DMS53 (cell line): ENCODE measurements around the gene CDYL.

ENCODE experiments used
- DNase-seq: peaks from one replicate; lab custom pipeline; 2025; lab: John Stamatoyannopoulos, UW

CDYL gene

GRCh38 chr6:4774296-4774695, 1.9 kb upstream of the CDYL start:
- no peak for DNase-seq

GRCh38 chr6:4774715-4775493, 1.3 kb upstream of the CDYL start:
- peak; percentile 73 for DNase-seq

DNA sequence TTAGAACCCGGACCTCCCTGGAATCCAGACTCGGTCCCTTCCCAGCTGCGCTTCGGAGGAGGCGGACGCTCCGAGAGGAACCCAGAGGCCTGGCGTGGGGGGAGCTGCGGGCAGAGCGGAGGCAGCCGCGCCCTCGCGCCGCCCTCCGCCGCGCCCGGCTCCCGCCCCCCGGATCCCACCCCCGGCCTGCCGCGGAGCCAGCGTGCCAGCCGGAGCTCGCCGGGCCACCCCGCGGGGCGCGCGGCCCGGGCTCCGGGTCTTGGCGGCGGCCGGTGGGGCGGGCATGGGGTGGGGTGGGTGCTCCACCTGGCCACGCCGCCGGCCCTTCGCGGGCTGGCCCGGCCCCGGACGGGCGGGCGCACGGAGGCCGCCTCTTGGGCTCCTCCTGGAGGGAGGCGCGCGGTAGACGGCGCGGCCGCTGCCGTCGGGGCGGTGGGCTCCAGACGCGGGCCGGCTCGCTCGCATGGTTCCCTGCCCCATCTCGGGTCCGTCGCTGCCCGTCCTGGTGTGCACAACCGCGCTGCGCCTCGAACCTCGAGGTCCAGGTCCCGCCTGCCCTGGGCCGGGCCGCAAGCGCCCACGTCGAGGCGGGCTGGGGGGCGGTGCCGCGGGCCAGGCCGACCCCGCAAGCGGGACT, 592 bp upstream of the CDYL start:
- peak; percentile 93 for DNase-seq

- DNase-seq, result peak; percentile 92
These were observed 539 bp downstream of the CDYL start for GRCh38 chr6:4776493-4777393.

DNA sequence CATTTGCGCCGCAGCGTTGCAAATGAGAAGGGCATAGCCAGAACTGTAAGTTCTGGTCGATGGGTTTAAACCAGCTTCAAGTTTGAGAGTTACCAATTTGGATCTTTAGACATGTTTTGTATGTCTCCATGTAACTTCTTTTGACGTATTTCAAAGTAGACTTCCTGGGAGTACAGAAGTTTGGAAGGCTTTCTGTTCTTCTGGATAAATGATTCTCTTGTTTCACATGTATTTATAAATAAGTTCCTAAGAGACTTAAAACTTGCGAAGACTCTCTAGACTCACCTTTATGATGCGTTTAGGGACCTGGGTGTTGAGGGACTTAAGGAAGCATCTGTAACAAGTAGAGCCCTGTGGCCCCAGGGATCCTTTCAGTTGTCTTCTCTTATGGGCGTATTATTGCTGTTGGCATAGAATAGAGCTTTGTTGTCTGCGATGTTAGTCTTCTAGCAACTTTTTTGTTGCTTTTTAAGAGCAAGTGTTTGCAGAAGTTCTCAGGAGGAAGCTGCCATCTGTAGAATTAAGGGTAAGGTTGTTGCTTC, 1.3 kb downstream of the CDYL start:
- peak; percentile 31 for DNase-seq

GRCh38 chr6:4778086-4778485, 1.9 kb downstream of the CDYL start:
- peak; percentile 18 for DNase-seq

DNA sequence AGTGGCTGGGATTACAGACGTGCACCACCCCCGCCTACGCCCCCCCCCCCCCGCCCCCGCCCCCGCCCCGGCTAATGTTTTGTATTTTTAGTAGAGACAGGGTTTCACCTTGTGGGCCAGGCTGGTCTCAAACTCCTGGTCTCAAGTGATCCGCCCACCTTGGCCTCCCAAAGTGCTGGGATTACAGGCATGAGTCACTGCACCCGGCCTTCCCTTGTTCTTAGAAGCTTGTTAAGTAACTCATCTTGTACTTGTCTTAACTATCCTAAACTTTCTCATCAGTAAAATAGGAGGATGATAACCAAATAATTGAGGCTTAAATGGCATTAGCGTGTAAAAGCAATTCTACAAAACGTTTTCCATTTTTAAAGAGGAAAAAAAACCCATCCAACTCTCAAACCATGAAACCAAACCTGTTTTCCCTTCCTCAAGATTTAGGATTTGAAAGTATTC, 4.2 kb downstream of the CDYL start:
- no peak for DNase-seq

GRCh38 chr6:4781426-4781825, 5.2 kb downstream of the CDYL start:
- DNase-seq, result no peak

DNA sequence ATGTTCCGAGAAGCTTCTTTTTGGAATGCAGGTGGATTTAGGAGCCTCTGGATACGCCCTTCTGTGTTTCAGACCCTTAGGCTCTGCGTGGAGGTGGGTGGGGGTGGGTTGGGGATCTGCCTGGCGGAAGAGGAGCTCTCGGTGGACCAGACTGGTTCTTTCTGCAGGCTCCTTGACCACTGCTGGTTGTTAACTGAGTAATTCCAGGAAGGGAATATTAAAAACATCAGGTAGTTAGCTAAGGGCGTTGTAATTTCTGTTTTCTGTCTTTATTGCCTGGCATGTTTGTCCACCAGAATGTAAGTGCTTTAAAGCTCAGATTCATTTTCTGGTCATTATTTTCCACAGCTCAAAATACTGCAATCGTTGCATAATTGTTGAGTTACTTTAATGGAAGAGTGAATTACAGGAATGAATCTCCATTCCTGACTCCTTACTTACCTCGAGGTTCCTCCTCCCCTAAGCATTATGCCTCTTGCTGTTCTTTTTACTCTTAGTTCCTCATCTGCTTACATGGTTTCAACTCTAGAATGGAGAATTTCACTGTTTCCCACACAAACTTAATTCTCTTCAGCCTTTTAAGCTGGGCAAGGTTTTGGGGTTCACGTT, 5.9 kb downstream of the CDYL start:
- DNase-seq, result no peak

GRCh38 chr6:4786996-4787395, 10.8 kb downstream of the CDYL start:
- DNase-seq, result no peak

GRCh38 chr6:4788482-4788881, 12.3 kb downstream of the CDYL start:
- DNase-seq, result no peak

DNA sequence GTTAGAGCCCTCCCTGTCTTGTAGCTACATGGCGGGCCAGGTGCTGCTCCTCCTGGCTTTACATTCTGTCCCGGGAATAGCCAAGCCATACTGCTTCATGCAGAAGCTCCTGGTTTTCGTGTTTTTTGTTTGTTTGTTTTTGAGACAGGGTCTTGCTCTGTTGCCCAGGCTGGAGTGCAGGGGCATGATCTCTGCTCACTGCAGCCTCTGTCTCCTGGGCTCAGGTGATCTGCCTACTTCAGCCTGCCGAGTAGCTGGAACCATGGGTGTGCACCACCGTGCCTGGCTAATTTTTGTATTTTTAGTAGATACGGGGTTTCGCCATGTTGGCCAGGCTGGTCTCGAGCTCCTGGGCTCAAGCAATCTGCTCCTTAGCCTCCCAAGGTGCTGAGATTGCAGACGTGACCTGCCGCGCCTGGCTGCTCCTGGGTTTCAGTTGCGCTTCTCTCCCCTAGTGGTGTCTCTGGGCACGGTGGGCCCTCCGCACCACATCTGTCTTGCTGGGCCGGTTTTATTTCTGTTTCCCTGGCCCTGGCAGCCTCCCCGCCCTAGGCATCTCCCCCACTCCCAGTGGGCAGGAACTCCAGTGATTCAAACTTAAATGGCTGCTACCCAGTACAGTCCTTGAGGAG, 12.9 kb downstream of the CDYL start:
- no peak for DNase-seq

- peak; percentile 13 for DNase-seq
These were observed 14.1 kb downstream of the CDYL start for GRCh38 chr6:4790158-4790899.

- DNase-seq, result no peak
These were observed 18.0 kb downstream of the CDYL start for GRCh38 chr6:4794140-4794707.

DNA sequence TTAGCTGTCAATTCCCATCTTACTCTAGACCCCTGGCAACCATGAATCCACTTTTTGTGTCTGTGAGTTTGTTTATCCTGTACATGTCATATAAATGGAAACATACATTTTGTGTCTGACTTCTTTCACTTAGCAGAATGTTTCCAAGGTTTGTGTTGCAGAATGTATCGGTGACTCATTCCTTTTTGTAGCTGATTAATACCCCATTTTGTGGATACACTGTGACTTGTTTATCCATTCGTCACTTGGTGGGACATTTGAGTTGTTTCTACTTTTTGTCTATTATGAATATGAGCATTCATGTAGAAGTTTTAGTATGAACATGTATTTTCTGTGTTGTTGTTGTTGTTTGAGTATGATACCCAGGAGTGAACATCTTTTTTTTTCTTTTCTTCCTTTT, 21.4 kb downstream of the CDYL start:
- DNase-seq, result no peak

GRCh38 chr6:4799912-4800311, 23.7 kb downstream of the CDYL start:
- no peak for DNase-seq

- no peak for DNase-seq
These were observed 24.5 kb downstream of the CDYL start for GRCh38 chr6:4800662-4801061.

DNA sequence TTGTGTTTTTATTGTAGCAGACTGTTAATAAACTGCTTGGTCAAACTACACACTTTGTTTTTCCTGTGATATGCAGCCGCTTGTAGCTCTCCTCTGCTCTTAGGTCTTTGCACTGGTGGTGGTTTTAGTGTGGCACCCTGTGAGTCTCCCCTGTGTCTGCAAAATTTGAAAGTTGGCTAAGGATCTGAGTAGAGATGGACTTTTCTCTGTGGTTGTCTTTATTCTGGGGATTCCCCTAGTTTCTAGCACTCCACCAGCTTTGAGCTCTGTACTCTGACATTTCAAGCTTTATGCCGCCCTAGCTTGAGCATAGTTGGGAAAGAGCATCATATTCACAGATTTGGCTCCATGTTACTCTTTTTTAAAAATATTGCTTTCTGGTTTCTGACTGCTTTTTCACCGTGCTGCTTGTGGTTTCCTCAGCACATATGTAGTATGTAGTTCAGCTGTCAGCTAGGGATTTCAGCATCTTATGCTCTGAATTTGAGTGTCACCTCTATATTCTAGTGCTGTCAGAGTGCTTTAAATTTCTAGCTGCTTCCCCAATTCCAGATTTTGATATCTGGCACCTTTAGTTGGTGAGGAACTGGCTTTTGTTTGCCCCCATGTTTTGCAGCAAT, 25.4 kb downstream of the CDYL start:
- DNase-seq, result no peak

DNA sequence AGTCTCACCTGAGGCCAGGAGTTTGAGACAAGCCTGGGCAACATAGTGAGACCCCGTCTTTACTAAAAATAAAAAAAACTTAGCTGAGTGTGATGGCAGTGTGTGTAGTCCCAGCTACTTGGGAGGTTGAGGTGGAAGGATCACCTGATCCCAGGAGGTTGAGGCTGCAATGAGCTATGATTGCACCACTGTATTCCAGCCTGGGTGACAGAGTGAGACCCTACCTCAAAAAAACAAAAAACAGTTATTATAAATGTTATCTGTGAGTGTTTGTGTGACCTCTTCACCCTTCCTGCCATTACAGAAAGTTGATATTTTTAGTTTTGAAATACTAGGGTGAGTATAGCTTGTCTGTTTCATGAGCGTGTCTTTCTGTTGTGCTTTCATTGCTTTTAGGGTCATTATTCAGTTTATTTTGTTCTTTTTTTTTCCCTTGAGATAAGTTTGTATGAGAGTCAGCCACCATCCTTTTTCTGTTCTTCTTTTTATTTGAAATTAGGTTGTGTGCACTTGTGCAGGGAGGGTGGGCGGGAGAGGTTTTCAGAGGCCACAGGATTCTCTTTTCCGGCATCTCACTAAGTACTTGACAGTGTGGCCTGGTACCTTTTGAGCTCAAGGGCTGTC, 26.2 kb downstream of the CDYL start:
- DNase-seq, result no peak
